K562 treated with DMSO at 1 percent for 24 hours (cell line): ENCODE data around the gene ZNF710. TPM values are rescaled to one million over a fixed set of nuclear protein-coding genes. Genes with fewer than 3 reads are reported as not detected.

Experiments used
- total RNA-seq: library from RNA; unstranded; fragments of 300-600 nt; gene quantifications from 2 replicates; pipeline ENCODE4 v1.2.3, GENCODE V29; 2022; ENCODE audit warnings: low read depth; ENCODE audit not compliant: insufficient read depth

The ZNF710 gene
- total RNA-seq = 9.7 and 10.8 TPM in 2 replicates

GRCh38 chr15:90001062-90001682, at the start of gene ZNF710:
ZNF710 (plus strand) TSS chr15:90001324; CDS start chr15:90067138, 65,814 bp downstream.

GRCh38 chr15:90101969-90102890, 101.1 kb downstream of the ZNF710 start, which contains the start of gene IDH2:
IDH2 (minus strand) TSS chr15:90102468; CDS start chr15:90102390, 78 bp downstream.

Other genes starting within 250 kb of the ZNF710 start
- 0.68 and 0.71 TPM in 2 replicates for gene MESP2, start 225.0 kb upstream of the ZNF710 start, total RNA-seq
- 3.1 and 3.5 TPM in 2 replicates for gene ANPEP, start 186.5 kb upstream of the ZNF710 start, total RNA-seq
- gene AP3S2, start 107.3 kb upstream of the ZNF710 start, total RNA-seq = 24.0 and 25.3 TPM in 2 replicates
- not detected in 2 replicates for gene ARPIN, start 88.4 kb upstream of the ZNF710 start, total RNA-seq
- 98.2 and 106 TPM in 2 replicates for gene IDH2, start 101.1 kb downstream of the ZNF710 start, total RNA-seq
- 48.5 and 55.1 TPM in 2 replicates for gene SEMA4B, start 200.0 kb downstream of the ZNF710 start, total RNA-seq
- gene CIB1, start 232.6 kb downstream of the ZNF710 start, total RNA-seq = 163 and 165 TPM in 2 replicates
- gene GDPGP1, start 232.9 kb downstream of the ZNF710 start, total RNA-seq = 5.8 and 7.8 TPM in 2 replicates
- not detected in 2 replicates for gene TTLL13, start 248.2 kb downstream of the ZNF710 start, total RNA-seq